ENCODE data around the gene SCN1A.

GRCh38 chr2:165952741-165953211 lies 175.0 kb downstream of the SCN1A start:
- TF ChIP-seq CTCF (conservative IDR thresholded peaks at IDR 0.05; ENCODE audit: low read length) (no peak), EZH2phosphoT487 (IDR thresholded peaks at IDR 0.05; ENCODE audit: borderline replicate concordance) (no peak)

All from Loucy (cell line).